Measurements from ENCODE around the gene ERC2. TPM values are rescaled to one million over a fixed set of nuclear protein-coding genes. Genes with fewer than 3 reads are reported as not detected.
"Not testable (repeated sequence)": the region's sequence is repeated elsewhere in the genome, so short reads cannot be mapped to it uniquely, and the experiment has no call there.

ERC2 gene
- total RNA-seq, 1 donor from 2014 or later: 0.53 TPM

DNA sequence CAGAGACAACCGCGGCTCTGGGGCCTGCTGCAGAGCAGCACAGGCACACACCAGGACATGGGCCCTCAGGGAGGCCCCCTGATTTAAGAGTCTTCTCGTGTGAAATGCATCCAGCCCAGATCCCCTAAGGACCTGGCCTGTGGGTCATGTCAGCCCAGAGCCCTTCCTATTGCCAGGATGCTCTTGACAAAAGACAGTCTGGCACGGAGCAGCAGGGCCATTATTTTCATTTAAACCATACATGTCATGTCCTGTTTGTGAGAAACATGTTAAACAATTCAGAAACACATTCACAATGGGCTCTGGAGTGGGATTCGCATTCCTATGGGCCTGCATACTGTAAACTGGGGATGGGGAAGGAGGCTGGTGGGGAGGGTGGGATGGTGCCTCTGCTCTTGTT lies 613.8 kb downstream of the ERC2 start:
- no peak for DNase-seq (ENCODE audit: low read depth, low spot score)

- DNase-seq (ENCODE audit: low read depth, low spot score): no peak
These were observed 615.9 kb downstream of the ERC2 start for GRCh38 chr3:55852326-55852725.

GRCh38 chr3:55842204-55842603 lies 626.1 kb downstream of the ERC2 start:
- no peak for DNase-seq (ENCODE audit: low read depth, low spot score)

- not testable (repeated sequence) for DNase-seq (ENCODE audit: low read depth, low spot score)
These were observed 636.4 kb downstream of the ERC2 start for GRCh38 chr3:55831876-55832275.

GRCh38 chr3:55828712-55829111 lies 639.6 kb downstream of the ERC2 start:
- no peak for DNase-seq (ENCODE audit: low read depth, low spot score)

DNA sequence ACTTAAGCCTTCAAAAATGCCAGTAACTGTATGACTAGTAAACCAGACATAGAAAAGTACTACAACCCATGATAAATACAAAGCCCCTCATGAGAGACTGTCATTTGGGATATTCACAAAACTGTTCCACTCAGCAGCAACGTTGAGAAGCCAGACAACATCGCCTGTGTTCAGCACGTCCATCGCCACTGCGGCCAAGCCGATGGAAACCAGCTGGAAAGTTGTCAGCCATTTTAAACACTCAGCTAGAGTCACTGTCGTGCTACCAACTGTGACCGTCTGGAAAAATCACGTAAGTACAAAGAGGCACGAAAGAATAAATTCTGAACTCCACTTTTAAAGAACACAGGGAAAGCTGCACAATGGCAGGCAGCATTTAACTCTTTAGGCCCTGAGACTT lies 640.5 kb downstream of the ERC2 start:
- DNase-seq (ENCODE audit: low read depth, low spot score): no peak

GRCh38 chr3:55826731-55827496 lies 641.4 kb downstream of the ERC2 start:
- DNase-seq (ENCODE audit: low read depth, low spot score): no peak

- DNase-seq (ENCODE audit: low read depth, low spot score): no peak
These were observed 642.2 kb downstream of the ERC2 start for GRCh38 chr3:55826097-55826496.

DNA sequence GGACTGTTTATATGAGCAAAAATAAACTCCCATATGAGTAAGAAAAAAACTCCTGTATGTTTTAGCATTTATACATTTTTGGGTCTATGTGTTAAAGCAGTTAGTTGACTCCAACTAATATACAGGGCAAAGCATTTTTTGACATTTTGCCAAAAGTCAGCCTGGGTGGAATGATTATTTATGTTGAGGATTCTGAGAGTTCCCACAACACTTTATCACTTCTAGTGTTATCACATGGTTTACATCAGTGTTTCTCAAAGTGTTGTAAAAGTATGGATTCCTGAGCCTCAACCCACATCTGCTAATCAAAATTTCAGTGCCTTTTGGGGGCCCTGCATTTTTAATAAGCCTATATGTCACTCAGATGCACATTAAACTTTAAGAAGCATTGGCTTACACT lies 643.9 kb downstream of the ERC2 start:
- DNase-seq (ENCODE audit: low read depth, low spot score): no peak

DNA sequence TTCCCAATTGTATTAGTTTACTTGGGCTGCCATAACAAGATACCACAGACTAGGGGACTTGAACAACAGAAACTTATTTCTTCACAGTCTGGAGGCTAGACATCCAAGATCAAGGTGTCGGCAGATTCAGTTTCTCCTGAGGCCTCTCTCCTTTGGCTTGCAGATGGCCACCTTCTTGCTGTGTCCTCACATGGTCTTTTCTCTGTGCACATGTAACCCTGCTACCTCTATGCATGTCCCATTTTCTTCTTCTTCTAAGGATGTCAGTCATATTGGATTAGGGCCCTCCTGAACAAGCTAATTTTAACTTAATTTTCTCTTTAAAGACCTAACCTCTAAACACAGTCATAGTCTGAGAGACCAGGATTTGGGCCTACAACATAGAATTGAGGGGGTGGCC lies 644.4 kb downstream of the ERC2 start:
- DNase-seq (ENCODE audit: low read depth, low spot score): no peak

GRCh38 chr3:55823001-55823400 lies 645.3 kb downstream of the ERC2 start:
- DNase-seq (ENCODE audit: low read depth, low spot score): no peak

- no peak for DNase-seq (ENCODE audit: low read depth, low spot score)
These were observed 649.3 kb downstream of the ERC2 start for GRCh38 chr3:55819005-55819404.

DNA sequence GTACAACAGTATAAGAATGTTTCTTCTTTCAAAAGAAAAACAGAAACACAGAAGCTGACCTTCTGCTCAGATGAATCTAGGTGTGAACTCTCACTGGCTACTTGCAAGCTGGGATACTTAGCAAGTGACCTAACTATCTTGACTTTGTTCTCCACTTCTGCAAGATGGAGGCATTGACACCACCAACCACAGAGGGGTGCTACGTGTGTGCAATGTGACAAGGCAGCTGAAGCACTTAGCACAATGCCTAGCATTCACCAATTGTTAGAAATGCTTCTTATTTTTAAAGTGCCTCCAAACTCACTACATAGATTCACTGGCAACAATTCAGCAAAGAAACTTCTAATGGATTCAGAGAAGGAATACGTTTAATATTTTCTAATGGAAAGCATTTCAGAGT lies 649.8 kb downstream of the ERC2 start:
- DNase-seq (ENCODE audit: low read depth, low spot score): no peak

GRCh38 chr3:55816794-55817576 lies 651.3 kb downstream of the ERC2 start:
- DNase-seq (ENCODE audit: low read depth, low spot score): no peak

DNA sequence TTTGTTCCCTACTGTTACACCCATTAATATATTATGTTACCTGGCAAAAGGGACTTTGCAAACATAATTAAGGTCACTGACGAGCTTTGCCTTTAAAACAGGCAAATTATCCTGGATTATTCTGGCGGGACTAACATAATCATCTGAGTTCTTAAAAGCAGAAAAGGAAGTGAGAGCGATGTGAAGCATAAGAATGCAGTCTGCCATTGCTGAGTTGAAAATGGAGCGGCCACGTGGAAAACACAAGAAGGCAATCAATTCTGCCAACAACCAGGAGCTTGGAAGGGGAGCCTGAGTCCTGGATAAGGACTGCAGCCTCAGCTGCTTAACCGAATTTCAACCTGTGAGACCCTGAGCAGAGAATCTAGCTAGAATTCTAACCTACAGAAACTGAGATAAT lies 653.0 kb downstream of the ERC2 start:
- no peak for DNase-seq (ENCODE audit: low read depth, low spot score)

DNA sequence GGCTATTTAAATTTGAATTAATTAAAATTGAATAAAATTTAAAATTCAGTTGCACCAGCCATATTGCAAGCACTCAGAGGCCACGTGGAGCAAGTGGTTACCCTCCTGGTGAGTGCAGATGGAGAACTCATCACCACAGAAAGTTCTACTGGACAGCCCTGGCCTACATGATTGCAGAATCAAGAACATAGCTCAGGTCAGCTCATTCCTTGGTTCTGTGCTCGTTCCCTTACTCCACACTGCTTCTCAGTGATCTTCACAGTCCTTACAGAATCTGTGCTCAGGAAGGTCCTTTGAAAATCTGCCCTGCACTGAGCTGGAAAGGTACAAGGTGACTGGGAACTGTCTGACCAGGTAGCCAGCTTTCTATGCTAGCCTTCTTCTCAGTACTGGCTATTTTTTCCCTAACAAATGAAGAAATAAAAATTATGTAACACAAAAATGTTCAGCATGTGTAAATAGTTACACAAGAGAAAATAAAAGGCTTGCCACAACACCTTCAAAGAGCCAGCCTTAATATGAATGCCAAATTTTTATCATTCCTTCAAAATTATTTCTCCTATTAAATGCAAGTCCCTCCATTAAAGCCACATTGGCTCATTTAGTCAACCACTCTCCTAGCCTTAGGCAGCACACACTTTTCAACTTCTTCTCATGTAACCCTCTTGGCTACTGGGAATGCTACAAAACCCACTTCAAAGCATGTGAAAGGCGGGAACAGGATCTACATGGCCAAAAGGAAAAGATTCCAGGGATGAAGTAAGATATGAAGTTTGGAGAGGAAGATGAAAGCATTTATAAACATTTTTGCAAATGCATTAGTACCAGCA lies 654.8 kb downstream of the ERC2 start:
- DNase-seq (ENCODE audit: low read depth, low spot score): no peak

GRCh38 chr3:55812394-55813013 lies 655.8 kb downstream of the ERC2 start:
- DNase-seq (ENCODE audit: low read depth, low spot score): no peak

DNA sequence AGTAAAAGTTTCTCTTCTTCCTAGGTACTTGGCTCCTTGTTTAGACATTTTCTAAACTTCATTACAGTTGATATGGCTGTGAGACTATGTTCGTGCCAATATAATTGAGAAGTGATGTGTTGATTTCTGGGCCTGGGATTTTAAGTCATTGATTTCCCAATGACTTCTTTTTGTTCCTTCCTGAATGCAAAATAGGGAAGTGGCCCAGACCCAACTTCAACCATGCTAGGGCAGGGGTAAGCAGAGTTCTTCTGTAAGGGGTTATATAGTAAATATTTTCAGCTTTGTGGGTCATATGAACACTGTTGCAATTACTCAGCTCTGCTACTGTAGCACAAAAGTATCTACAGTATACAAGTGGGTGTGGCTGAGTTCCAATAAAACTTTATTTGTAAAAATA lies 661.1 kb downstream of the ERC2 start:
- DNase-seq (ENCODE audit: low read depth, low spot score): no peak

GRCh38 chr3:55805169-55805568 lies 663.1 kb downstream of the ERC2 start:
- DNase-seq (ENCODE audit: low read depth, low spot score): no peak

DNA sequence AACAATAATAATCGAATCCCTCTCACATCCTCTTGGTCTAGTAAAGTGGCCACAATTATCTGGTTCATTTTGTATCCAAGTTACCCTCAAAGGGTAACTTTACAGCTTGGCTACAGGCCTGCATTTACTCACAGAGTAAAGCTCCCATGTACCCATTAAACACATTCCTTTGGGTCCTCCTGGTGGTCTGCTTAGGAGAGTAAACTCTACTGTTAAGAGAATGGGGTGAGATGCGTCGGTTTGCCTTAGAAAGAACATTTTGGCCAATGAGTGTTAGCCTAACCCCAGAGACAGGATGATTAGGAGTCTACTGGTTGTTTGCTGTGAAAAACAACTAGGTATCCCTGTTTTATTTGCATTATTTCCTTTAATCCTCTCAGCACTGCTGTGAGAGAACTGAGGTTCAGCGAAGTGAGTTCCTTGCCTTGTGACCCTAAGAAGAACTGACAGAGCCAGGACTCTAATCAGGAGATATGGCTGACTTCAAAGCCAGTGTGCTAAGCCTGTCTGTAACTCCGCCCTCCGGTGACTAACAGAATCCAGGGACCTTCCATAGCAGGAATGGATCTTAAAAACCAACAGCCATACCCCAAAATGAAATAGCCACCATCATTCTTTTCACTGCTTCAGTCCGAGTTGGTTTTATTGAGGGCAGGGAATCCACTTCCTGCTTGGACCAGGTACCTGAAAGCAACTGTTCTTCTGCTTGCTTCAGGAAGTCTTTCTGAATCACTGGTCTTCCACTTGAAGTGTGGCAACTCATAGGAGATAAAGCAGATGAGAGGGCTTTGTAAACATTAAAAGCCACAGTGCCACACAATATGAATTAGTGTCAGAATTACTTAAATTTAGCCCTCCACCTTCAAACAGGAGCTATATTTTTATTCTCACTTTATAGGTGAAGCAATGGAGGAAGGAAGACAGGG lies 663.8 kb downstream of the ERC2 start:
- DNase-seq (ENCODE audit: low read depth, low spot score): no peak
